ENCODE results near the gene PHKA1. TPM values are rescaled to one million over a fixed set of nuclear protein-coding genes. Genes with fewer than 3 reads are reported as not detected.

PHKA1 gene
- total and polyA plus RNA-seq, 2 experiments from 2014 or later, result 2.7 to 6.7 TPM

GRCh38 chrX:72584163-72584562 is 129.9 kb downstream of the PHKA1 start:
- WGBS (ENCODE audit: low lambda C conversion rate, missing lambda C conversion rate), result 70% methylated on average over 3 of the region's 3 CpGs

GRCh38 chrX:72576141-72576894 is 137.8 kb downstream of the PHKA1 start:
- Histone ChIP-seq H3K27me3 (no peaks in the 10 kb centered on the region), H3K4me3 (no peak overlapping the region), H3K4me2 (no peak overlapping the region), H2AFZ (no peak overlapping the region), H3K4me1 (ENCODE audit: insufficient read depth) (no peaks in the 10 kb centered on the region), H3K9me2 (replicated peaks; ENCODE audit: insufficient read depth) (no peaks in the 10 kb centered on the region), H4K20me1 (ENCODE audit: insufficient read depth, poor library complexity, severe bottlenecking) (no peaks in the 10 kb centered on the region), H3K27ac (no peak overlapping the region), H3K9me3 (ENCODE audit: low read depth) (no peaks in the 10 kb centered on the region), H3K36me3 (replicated peaks; ENCODE audit: insufficient read depth, low read depth) (no peaks in the 10 kb centered on the region), H3K79me2 (peaks cover 6% of the 10 kb centered on the region)
- no peak for TF ChIP-seq CTCF (IDR thresholded peaks at IDR 0.05; ENCODE audit: poor library complexity)
- no peak for TF ChIP-seq EZH2phosphoT487 (IDR thresholded peaks at IDR 0.05; ENCODE audit: low read depth, severe bottlenecking, unreplicated experiment)
- TF ChIP-seq EZH2 (IDR thresholded peaks at IDR 0.05; ENCODE audit: borderline replicate concordance), result no peak
- DNase-seq (ENCODE audit: low spot score), result no peak
- 72% methylated on average over 7 of the region's 7 CpGs for WGBS (ENCODE audit: low lambda C conversion rate, missing lambda C conversion rate)

More at GRCh38 chrX:72584163-72584562, 129.9 kb downstream of the PHKA1 start:
- no peaks in the 10 kb centered on the region for H4K20me1 ChIP-seq (ENCODE audit: insufficient read depth, poor library complexity, severe bottlenecking)
- no peak overlapping the region for H3K4me2 ChIP-seq
- no peaks in the 10 kb centered on the region for H3K4me1 ChIP-seq (ENCODE audit: insufficient read depth)
- no peak overlapping the region for H2AFZ ChIP-seq
- no peak overlapping the region for H3K4me3 ChIP-seq
- H3K36me3 ChIP-seq (replicated peaks; ENCODE audit: insufficient read depth, low read depth), result no peaks in the 10 kb centered on the region
- H3K9me3 ChIP-seq (ENCODE audit: low read depth), result no peaks in the 10 kb centered on the region
- H3K79me2 ChIP-seq, result no peaks in the 10 kb centered on the region
- H3K27me3 ChIP-seq, result no peaks in the 10 kb centered on the region
- H3K9me2 ChIP-seq (replicated peaks; ENCODE audit: insufficient read depth), result no peaks in the 10 kb centered on the region
- H3K27ac ChIP-seq, result no peak overlapping the region
- no peak for DNase-seq (ENCODE audit: low spot score)
- TF ChIP-seq EZH2 (IDR thresholded peaks at IDR 0.05; ENCODE audit: borderline replicate concordance) (no peak), EZH2phosphoT487 (IDR thresholded peaks at IDR 0.05; ENCODE audit: low read depth, severe bottlenecking, unreplicated experiment) (no peak), CTCF (IDR thresholded peaks at IDR 0.05; ENCODE audit: poor library complexity) (no peak)

GRCh38 chrX:72573158-72573511 is 141.0 kb downstream of the PHKA1 start:
- H3K27ac ChIP-seq, result peak overlapping the region; percentile 90
- H2AFZ ChIP-seq, result peak overlapping the region; percentile 92
- no peaks in the 10 kb centered on the region for H3K4me1 ChIP-seq (ENCODE audit: insufficient read depth)
- peak overlapping the region; percentile 23 for H3K4me3 ChIP-seq
- H3K4me2 ChIP-seq, result peak overlapping the region; percentile 74
- 34% methylated on average over 7 of the region's 7 CpGs for WGBS (ENCODE audit: low lambda C conversion rate, missing lambda C conversion rate)
- TF ChIP-seq EZH2phosphoT487 (IDR thresholded peaks at IDR 0.05; ENCODE audit: low read depth, severe bottlenecking, unreplicated experiment) (no peak), EZH2 (IDR thresholded peaks at IDR 0.05; ENCODE audit: borderline replicate concordance) (no peak), CTCF (IDR thresholded peaks at IDR 0.05; ENCODE audit: poor library complexity) (no peak)
- H3K9me2 ChIP-seq (replicated peaks; ENCODE audit: insufficient read depth), result no peaks in the 10 kb centered on the region
- no peaks in the 10 kb centered on the region for H4K20me1 ChIP-seq (ENCODE audit: insufficient read depth, poor library complexity, severe bottlenecking)
- H3K9me3 ChIP-seq (ENCODE audit: low read depth), result no peaks in the 10 kb centered on the region
- peaks cover 6% of the 10 kb centered on the region for H3K79me2 ChIP-seq
- H3K36me3 ChIP-seq (replicated peaks; ENCODE audit: insufficient read depth, low read depth), result no peaks in the 10 kb centered on the region
- no peak for DNase-seq (ENCODE audit: low spot score)
- no peaks in the 10 kb centered on the region for H3K27me3 ChIP-seq

Measured in hepatocyte (in vitro differentiated cells).